ENCODE measurements around the gene PIK3C2G. TPM values are rescaled to one million over a fixed set of nuclear protein-coding genes. Genes with fewer than 3 reads are reported as not detected.

The PIK3C2G gene
- total RNA-seq, 1 experiment from 2014 or later = not detected

DNA sequence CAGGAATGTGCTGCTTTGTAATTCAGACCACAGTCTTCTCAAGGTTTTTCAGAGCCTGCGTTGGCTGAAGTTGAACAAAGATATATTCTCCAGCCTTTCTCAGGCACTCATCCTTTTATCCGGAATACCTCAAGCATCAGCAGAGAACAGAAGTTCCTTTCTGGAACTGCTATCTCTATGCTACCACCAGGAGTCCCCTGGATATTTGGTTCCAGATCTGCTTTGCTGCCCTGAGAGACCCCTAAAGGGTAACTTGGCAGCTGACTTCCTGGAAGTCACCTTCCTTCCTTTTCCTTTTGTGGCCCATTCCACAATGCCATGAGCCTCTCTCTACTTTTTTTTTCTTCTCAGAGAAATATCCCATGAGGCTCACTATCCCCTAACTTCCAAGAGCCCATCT, 288.3 kb downstream of the PIK3C2G start:
- Histone ChIP-seq H3K36me3 (ENCODE audit: control insufficient read depth, insufficient read depth, low read length) (no peaks in the 10 kb centered on the region), H3K4me1 (ENCODE audit: control insufficient read depth, insufficient read depth, low read length) (no peaks in the 10 kb centered on the region), H3K4me3 (ENCODE audit: low read depth in 2 of 2, low read length in 2 of 2) (no peak overlapping the region), H3K27ac (ENCODE audit: low read length) (no peak overlapping the region), H3K27me3 (ENCODE audit: control insufficient read depth, insufficient read depth, low read length) (no peaks in the 10 kb centered on the region), H3K9me3 (ENCODE audit: control insufficient read depth, insufficient read depth, low read depth, low read length) (no peaks in the 10 kb centered on the region)
- ChIA-PET POLR2A (no interaction called here), CTCF (no interaction called here)
- no peak for TF ChIP-seq SIN3A (IDR thresholded peaks at IDR 0.05; ENCODE audit: borderline replicate concordance, insufficient read depth, low read depth, low read length)
- TF ChIP-seq, protein P1, sequence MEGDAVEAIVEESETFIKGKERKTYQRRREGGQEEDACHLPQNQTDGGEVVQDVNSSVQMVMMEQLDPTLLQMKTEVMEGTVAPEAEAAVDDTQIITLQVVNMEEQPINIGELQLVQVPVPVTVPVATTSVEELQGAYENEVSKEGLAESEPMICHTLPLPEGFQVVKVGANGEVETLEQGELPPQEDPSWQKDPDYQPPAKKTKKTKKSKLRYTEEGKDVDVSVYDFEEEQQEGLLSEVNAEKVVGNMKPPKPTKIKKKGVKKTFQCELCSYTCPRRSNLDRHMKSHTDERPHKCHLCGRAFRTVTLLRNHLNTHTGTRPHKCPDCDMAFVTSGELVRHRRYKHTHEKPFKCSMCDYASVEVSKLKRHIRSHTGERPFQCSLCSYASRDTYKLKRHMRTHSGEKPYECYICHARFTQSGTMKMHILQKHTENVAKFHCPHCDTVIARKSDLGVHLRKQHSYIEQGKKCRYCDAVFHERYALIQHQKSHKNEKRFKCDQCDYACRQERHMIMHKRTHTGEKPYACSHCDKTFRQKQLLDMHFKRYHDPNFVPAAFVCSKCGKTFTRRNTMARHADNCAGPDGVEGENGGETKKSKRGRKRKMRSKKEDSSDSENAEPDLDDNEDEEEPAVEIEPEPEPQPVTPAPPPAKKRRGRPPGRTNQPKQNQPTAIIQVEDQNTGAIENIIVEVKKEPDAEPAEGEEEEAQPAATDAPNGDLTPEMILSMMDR (IDR thresholded peaks at IDR 0.05) = no peak
- TF ChIP-seq, protein P2, sequence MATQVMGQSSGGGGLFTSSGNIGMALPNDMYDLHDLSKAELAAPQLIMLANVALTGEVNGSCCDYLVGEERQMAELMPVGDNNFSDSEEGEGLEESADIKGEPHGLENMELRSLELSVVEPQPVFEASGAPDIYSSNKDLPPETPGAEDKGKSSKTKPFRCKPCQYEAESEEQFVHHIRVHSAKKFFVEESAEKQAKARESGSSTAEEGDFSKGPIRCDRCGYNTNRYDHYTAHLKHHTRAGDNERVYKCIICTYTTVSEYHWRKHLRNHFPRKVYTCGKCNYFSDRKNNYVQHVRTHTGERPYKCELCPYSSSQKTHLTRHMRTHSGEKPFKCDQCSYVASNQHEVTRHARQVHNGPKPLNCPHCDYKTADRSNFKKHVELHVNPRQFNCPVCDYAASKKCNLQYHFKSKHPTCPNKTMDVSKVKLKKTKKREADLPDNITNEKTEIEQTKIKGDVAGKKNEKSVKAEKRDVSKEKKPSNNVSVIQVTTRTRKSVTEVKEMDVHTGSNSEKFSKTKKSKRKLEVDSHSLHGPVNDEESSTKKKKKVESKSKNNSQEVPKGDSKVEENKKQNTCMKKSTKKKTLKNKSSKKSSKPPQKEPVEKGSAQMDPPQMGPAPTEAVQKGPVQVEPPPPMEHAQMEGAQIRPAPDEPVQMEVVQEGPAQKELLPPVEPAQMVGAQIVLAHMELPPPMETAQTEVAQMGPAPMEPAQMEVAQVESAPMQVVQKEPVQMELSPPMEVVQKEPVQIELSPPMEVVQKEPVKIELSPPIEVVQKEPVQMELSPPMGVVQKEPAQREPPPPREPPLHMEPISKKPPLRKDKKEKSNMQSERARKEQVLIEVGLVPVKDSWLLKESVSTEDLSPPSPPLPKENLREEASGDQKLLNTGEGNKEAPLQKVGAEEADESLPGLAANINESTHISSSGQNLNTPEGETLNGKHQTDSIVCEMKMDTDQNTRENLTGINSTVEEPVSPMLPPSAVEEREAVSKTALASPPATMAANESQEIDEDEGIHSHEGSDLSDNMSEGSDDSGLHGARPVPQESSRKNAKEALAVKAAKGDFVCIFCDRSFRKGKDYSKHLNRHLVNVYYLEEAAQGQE (IDR thresholded peaks at IDR 0.05; ENCODE audit: insufficient read depth in 1 of 2, low read depth in 2 of 2, low read length in 1 of 2) = no peak
- ATAC-seq = no peak
- BruUV-seq (replicated peaks) = no TSS peak
- DNase-seq (ENCODE audit: low read depth, low spot score) = no peak
- in situ Hi-C loops (cut with HindIII; ENCODE audit: low pct_unique_long_range_greater_than_20kb, low sequenced_read_pairs) = no loop called here
- intact Hi-C loops (cut with micrococcal nuclease; ENCODE audit: unreplicated experiment) = no loop called here

DNA sequence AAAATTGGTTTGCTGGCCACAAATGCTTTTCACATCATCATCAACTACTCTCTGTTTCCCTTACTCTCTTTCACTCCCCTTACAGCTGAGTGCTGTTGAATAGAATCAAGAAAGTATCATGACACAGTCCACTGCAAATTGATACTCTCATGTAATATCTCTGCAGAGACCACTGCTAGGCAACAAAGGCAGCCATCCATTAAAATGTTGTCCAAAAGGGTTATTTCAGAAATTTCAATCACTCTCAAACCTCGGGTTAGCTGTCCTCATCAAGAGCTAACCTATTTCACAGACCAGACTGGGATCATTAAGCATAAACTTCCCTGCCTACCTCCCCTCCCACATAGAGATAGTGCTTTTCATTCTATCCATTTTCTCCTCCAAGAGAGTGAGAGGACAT, 289.8 kb downstream of the PIK3C2G start:
- H3K4me1 ChIP-seq (ENCODE audit: control insufficient read depth, insufficient read depth, low read length) = no peaks in the 10 kb centered on the region
- H3K9me3 ChIP-seq (ENCODE audit: control insufficient read depth, insufficient read depth, low read depth, low read length) = no peaks in the 10 kb centered on the region
- ATAC-seq (no peak), DNase-seq (ENCODE audit: low read depth, low spot score) (no peak)
- TF ChIP-seq, protein P1 (IDR thresholded peaks at IDR 0.05) = no peak
- TF ChIP-seq SIN3A (IDR thresholded peaks at IDR 0.05; ENCODE audit: borderline replicate concordance, insufficient read depth, low read depth, low read length) (no peak), TCF7L2 (IDR thresholded peaks at IDR 0.05; ENCODE audit: low read depth, low read length) (no peak), POLR2AphosphoS5 (IDR thresholded peaks at IDR 0.05; ENCODE audit: low read depth, low read length) (no peak)
- TF ChIP-seq, protein P2 (IDR thresholded peaks at IDR 0.05; ENCODE audit: insufficient read depth in 1 of 2, low read depth in 2 of 2, low read length in 1 of 2) = no peak
- H3K4me3 ChIP-seq (ENCODE audit: low read depth in 2 of 2, low read length in 2 of 2) = no peak overlapping the region
- intact Hi-C loops (cut with micrococcal nuclease; ENCODE audit: unreplicated experiment) = no loop called here
- ChIA-PET CTCF (no interaction called here), POLR2A (no interaction called here)
- no peak overlapping the region for H3K27ac ChIP-seq (ENCODE audit: low read length)
- H3K27me3 ChIP-seq (ENCODE audit: control insufficient read depth, insufficient read depth, low read length) = no peaks in the 10 kb centered on the region
- H3K36me3 ChIP-seq (ENCODE audit: control insufficient read depth, insufficient read depth, low read length) = no peaks in the 10 kb centered on the region
- BruUV-seq (replicated peaks) = no TSS peak
- in situ Hi-C loops (cut with HindIII; ENCODE audit: low pct_unique_long_range_greater_than_20kb, low sequenced_read_pairs) = no loop called here
